ENCODE data around the gene HIRIP3. TPM values are rescaled to one million over a fixed set of nuclear protein-coding genes. Genes with fewer than 3 reads are reported as not detected.

Gene HIRIP3
- total RNA-seq, 1 donor from 2014 or later = 20.9 TPM

DNA sequence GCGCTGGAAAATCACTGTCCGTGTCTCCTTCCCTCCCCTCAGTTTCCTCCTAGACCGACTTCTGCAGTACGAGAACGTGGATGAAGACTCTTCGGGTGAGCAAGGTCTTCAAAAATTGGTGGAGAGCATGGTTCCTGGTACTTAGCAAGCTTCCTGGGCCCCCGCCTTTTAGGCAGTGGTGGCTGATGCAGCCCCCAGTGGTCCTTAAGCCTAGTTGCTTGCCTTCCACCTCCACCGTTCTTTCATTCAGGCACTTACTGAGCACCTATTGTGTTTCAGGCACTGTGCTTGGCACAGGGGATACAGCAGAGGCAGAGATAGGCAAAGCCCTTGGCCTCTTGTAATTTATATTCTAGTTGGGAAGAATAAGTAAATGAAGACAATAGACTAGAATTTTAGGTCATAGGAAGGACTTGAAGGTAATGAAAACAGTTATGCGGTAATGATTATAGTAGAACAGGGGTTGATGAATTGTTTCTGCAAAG lies 1.4 kb upstream of the HIRIP3 start:
- peak overlapping the region; percentile 97 for H3K27ac Mint-ChIP-seq
- H3K36me3 Mint-ChIP-seq = peaks cover 3% of the 10 kb centered on the region
- no peaks in the 10 kb centered on the region for H3K9me3 Mint-ChIP-seq

DNA sequence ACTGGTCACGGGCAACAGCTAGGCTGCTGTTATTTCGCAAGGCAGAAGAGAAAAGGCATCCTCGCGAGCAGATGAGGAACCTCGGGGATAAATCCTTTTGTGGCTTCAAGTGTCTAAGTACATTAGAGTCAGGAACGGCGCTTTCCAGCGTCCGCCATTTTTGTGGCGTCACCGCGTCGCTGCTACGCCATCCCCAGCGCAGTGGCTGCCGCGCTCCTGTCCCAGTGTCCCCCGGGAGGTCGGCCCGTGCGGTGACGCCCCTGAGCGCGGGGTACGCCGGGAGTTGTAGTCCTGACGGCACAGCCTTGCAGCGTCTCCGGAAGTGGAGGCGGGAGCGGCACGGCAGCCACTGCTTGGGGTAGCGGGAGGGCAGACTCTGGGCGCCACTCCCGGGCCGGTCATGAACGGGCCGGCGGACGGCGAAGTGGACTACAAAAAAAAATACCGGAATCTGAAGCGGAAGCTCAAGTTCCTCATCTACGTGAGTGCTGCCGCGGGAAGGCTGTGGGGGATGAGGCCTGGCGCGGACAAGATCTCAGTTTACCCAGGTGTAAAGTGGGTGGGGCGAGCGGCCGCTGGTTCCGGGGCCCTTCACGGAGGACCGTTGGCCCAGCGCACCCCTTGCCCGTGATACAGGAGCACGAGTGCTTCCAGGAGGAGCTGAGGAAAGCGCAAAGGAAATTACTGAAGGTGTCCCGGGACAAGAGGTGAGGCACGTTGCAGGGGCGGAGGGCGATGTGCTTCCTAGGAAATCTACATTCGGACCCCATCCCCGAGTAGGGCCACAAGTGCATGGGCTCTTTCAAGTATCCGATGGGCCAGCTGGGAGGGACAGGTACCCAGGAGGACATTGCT lies 721 bp upstream of the HIRIP3 start, which contains the start of gene INO80E:
TSS of gene INO80E (plus strand) at position 331 of the 855 bp plus-strand sequence. CDS start at position 401, 70 bp downstream.
- Mint-ChIP-seq H3K27ac (peak within 1 kb of the TSS; percentile 97), H3K36me3 (peaks cover 3% of the 10 kb centered on the region), H3K9me3 (no peaks in the 10 kb centered on the region), H3K4me1 (ENCODE audit: unreplicated experiment) (peaks cover 23% of the 10 kb centered on the region), H3K27me3 (no peaks in the 10 kb centered on the region), H3K4me3 (peak within 1 kb of the TSS; percentile 97)
- DNase-seq (ENCODE audit: extremely low spot score, unreplicated experiment) = peak; percentile 98
- no peak for TF ChIP-seq CTCF (conservative IDR thresholded peaks at IDR 0.05)

More for the DNA sequence above, 1.4 kb upstream of the HIRIP3 start:
- Mint-ChIP-seq H3K27me3 (no peaks in the 10 kb centered on the region), H3K4me3 (peak overlapping the region; percentile 97), H3K4me1 (ENCODE audit: unreplicated experiment) (peaks cover 23% of the 10 kb centered on the region)
- DNase-seq (ENCODE audit: extremely low spot score, unreplicated experiment) = no peak
- TF ChIP-seq CTCF (conservative IDR thresholded peaks at IDR 0.05) = no peak

- Mint-ChIP-seq H3K27ac (peak overlapping the region; percentile 97), H3K4me3 (peak overlapping the region; percentile 97), H3K36me3 (peaks cover 8% of the 10 kb centered on the region), H3K4me1 (ENCODE audit: unreplicated experiment) (peaks cover 27% of the 10 kb centered on the region), H3K9me3 (no peaks in the 10 kb centered on the region), H3K27me3 (no peaks in the 10 kb centered on the region)
- no peak for DNase-seq (ENCODE audit: extremely low spot score, unreplicated experiment)
- no peak for TF ChIP-seq CTCF (conservative IDR thresholded peaks at IDR 0.05)
Observed at GRCh38 chr16:29994600-29995323, 655 bp downstream of the HIRIP3 start.

DNA sequence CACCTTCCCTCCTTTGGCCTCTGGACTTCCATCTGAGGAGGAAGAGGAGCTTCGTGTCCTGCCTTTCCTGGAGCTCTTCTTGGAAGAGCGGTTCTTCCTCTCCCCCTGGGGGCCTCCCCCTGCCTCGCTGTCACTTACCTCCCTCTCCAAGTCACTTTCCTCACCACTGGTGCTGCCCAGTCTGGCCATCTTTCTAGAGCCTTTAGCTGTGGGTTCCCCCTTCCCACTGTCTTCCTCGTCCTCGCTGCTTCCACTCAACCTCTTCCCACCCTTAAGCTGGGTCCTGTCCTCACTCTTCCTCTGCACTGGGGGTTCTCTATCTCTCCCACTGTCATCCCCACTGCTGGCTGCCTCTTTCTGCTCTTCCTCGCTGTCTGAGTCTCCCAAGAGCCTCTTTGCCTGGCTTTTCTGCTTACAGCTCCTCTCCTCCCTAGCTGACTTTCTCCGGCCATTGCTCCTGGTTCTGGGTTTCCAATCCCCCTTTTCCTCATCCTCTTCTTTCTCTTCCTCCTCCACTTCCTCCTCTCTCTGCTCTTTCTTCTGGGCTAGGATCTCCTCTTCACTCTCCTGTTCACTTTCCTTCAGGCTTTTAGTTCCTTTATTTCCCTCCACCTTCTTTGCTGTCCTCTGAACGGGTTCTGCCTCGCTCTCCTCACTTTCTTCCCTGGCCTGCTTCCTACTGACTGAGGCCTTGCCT lies 1.4 kb downstream of the HIRIP3 start:
- H3K4me3 Mint-ChIP-seq = peak overlapping the region; percentile 97
- no peak for TF ChIP-seq CTCF (conservative IDR thresholded peaks at IDR 0.05)

DNA sequence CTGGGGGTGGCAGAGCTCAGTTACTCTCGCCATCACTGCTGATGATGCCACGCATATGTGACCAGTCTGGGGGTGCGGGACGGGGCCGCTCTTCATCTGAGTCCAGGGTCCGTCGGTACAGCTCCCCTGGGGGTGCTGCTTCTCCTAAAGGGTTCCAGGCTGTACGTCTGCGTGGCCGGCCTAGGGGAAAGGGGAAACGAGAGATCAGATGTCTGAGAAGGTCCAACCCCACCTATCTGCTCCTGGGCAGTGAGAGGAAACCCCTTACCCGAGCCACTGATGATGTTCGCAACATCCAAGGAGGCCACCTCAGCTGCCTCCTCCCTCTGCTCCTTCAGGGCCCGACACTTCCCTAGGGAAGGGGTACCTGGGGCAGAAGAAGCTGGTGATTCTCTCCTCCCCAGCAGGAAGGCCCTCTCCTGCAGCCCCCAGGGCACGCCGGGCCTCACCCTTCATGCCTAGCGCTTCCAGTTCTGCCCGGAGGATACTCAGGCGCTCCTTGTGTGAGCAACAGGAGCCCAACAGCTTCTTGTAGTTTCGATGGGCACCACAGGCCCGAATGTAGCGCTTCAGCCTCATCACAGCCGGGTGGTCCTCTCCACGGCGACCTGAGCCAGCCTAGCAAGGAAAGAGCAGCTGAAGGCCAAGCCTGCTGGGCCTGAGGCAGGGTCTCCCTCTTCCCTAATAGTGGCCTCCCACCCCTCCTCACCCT lies 2.1 kb downstream of the HIRIP3 start:
- no peak overlapping the region for H3K27ac Mint-ChIP-seq

More for the DNA sequence above, 1.4 kb downstream of the HIRIP3 start:
- Mint-ChIP-seq H3K36me3 (peaks cover 15% of the 10 kb centered on the region), H3K27ac (peak overlapping the region; percentile 97), H3K27me3 (no peaks in the 10 kb centered on the region), H3K4me1 (ENCODE audit: unreplicated experiment) (peaks cover 27% of the 10 kb centered on the region), H3K9me3 (no peaks in the 10 kb centered on the region)
- no peak for DNase-seq (ENCODE audit: extremely low spot score, unreplicated experiment)

More for the DNA sequence above, 2.1 kb downstream of the HIRIP3 start:
- peak; percentile 70 for DNase-seq (ENCODE audit: extremely low spot score, unreplicated experiment)
- Mint-ChIP-seq H3K4me1 (ENCODE audit: unreplicated experiment) (peaks cover 27% of the 10 kb centered on the region), H3K36me3 (peaks cover 17% of the 10 kb centered on the region), H3K4me3 (no peak overlapping the region), H3K9me3 (no peaks in the 10 kb centered on the region), H3K27me3 (no peaks in the 10 kb centered on the region)
- no peak for TF ChIP-seq CTCF (conservative IDR thresholded peaks at IDR 0.05)
